HepG2 (cell line): ENCODE data around the gene DCN. TPM values are rescaled to one million over a fixed set of nuclear protein-coding genes. Genes with fewer than 3 reads are reported as not detected.

ENCODE experiments used
- ATAC-seq: fragments of 200-7000 bp; cut with Tn5 transposase; 3 replicates; pipeline ENCODE4 v1.9.1; 2020; ENCODE audit warnings: mild to moderate bottlenecking, moderate library complexity
- BruUV-seq: library from RNA; stranded (reverse); fragments of 400-500 nt; replicated peaks from 2 replicates; lab custom pipeline; 2021; lab: Mats Ljungman, UMichigan
- CTCF ChIA-PET: fragments of 300-600 bp; formaldehyde crosslinking; extraction: SDS; loops from one replicate; lab custom pipeline; 2021; ENCODE audit warnings: low total read pairs, inconsistent platforms, low intra/inter-chr PET ratio; lab: Yijun Ruan, JAX
- POLR2A ChIA-PET: fragments of 350-600 bp; sonication (Branson Sonifier 250); formaldehyde crosslinking; loops from one replicate; lab custom pipeline; 2020; ENCODE audit warnings: antibody characterized with exemption, inconsistent platforms; lab: Yijun Ruan, JAX
- DNase-seq: peaks from one replicate; pipeline ENCODE4 v3.0.0-alpha.2; 2015; ENCODE audit warnings: low spot score
- FAIRE-seq: peaks from 3 replicates; lab custom pipeline; 2011; peaks lifted over from hg19 to GRCh38; lab: Jason Lieb, UNC
- H2AFZ ChIP-seq: one replicate; pipeline ENCODE4 v1.6.1; 2011; ENCODE audit warnings: low read length, inconsistent platforms
- H3K27ac ChIP-seq: fragments of 300-600 bp; 3 replicates; pipeline ENCODE4 v1.8.0; 2011; ENCODE audit warnings: mixed run types, mild to moderate bottlenecking, mixed read lengths, low read length, inconsistent platforms; ENCODE audit not compliant: insufficient read depth; ENCODE audit errors: extremely low read length
- H3K27me3 ChIP-seq, 2 experiments: fragments of 200-600 bp in 1 of 2; 2 replicates in 1 of 2; 3 replicates in 1 of 2; pipeline versions ENCODE4 v1.6.0 to v1.8.0; 2011; ENCODE audit warnings: low read length in 2 of 2, mild to moderate bottlenecking in 2 of 2, moderate library complexity in 2 of 2, inconsistent platforms in 1 of 2; ENCODE audit not compliant: insufficient read depth in 2 of 2, control insufficient read depth in 1 of 2
- H3K36me3 ChIP-seq, 2 experiments: fragments of 200-600 bp in 1 of 2; replicated peaks in 1 of 2; 2 replicates in 1 of 2; 3 replicates in 1 of 2; pipeline versions ENCODE4 v1.5.1 to v1.8.0; 2011; ENCODE audit warnings: low read length in 2 of 2, inconsistent platforms in 1 of 2; ENCODE audit not compliant: insufficient read depth in 2 of 2, control insufficient read depth in 1 of 2
- H3K4me1 ChIP-seq: 2 replicates; pipeline ENCODE4 v1.5.1; 2012; ENCODE audit warnings: low read length, inconsistent platforms; ENCODE audit not compliant: insufficient read depth
- H3K4me2 ChIP-seq: 2 replicates; pipeline ENCODE4 v1.6.0; 2011; ENCODE audit warnings: low read depth, low read length, inconsistent platforms
- H3K4me3 ChIP-seq, 3 experiments: fragments of 200-600 bp in 1 of 3; sonication (generic), shearing (Covaris generic) in 1 of 3; replicated peaks in 1 of 3; 2 replicates each; pipeline ENCODE4 v1.5.1; 2011 to 2016; ENCODE audit warnings: low read length in 3 of 3, inconsistent platforms in 2 of 3, low read depth in 2 of 3, mild to moderate bottlenecking in 2 of 3, control low read depth in 1 of 3, mixed read lengths in 1 of 3; ENCODE audit not compliant: insufficient read depth in 1 of 3
- H3K79me2 ChIP-seq: one replicate; pipeline ENCODE4 v1.6.1; 2011; ENCODE audit warnings: low read length, inconsistent platforms; ENCODE audit not compliant: insufficient read depth
- H3K9ac ChIP-seq: 2 replicates; pipeline ENCODE4 v1.6.0; 2011; ENCODE audit warnings: mild to moderate bottlenecking, low read depth, low read length, inconsistent platforms; ENCODE audit not compliant: insufficient read depth
- H3K9me3 ChIP-seq: 2 replicates; pipeline ENCODE4 v1.5.1; 2012; ENCODE audit warnings: mild to moderate bottlenecking, low read length
- H4K20me1 ChIP-seq: 2 replicates; pipeline ENCODE4 v1.6.0; 2011; ENCODE audit warnings: inconsistent platforms, mild to moderate bottlenecking, low read length, moderate library complexity; ENCODE audit not compliant: insufficient read depth
- ESRRA ChIP-seq: sonication (generic); formaldehyde crosslinking; IDR thresholded peaks from 2 replicates; pipeline ENCODE4 v1.5.1; 2020; ENCODE audit warnings: mild to moderate bottlenecking, low read depth, missing genetic modification reagents
- IRX3 ChIP-seq: sonication (generic); formaldehyde crosslinking; IDR thresholded peaks from 2 replicates; pipeline ENCODE4 v1.8.1; 2023; ENCODE audit warnings: mild to moderate bottlenecking, low read depth, missing genetic modification reagents, borderline replicate concordance
- MIER2 ChIP-seq: IDR thresholded peaks from 2 replicates; pipeline ENCODE4 v1.6.1; 2016; ENCODE audit warnings: missing biosample characterization, missing genetic modification reagents
- SRF ChIP-seq: IDR thresholded peaks from 2 replicates; pipeline ENCODE4 v1.6.1; 2011; ENCODE audit warnings: mild to moderate bottlenecking, low read depth, low read length, moderate library complexity
- TOE1 ChIP-seq: sonication (generic); formaldehyde crosslinking; IDR thresholded peaks from 2 replicates; pipeline ENCODE4 v1.4.0; 2020; ENCODE audit warnings: mild to moderate bottlenecking, missing genetic modification reagents
- TP53 ChIP-seq: sonication (generic); formaldehyde crosslinking; conservative IDR thresholded peaks from 2 replicates; pipeline ENCODE4 v1.4.0; 2020; ENCODE audit warnings: missing genetic modification reagents
- ZFYVE20 ChIP-seq: sonication (generic); formaldehyde crosslinking; IDR thresholded peaks from 2 replicates; pipeline ENCODE4 v1.8.0; 2023; ENCODE audit warnings: low read depth, mild to moderate bottlenecking, moderate library complexity, missing genetic modification reagents, borderline replicate concordance
- ZNF335 ChIP-seq: sonication (generic); formaldehyde crosslinking; IDR thresholded peaks from 2 replicates; pipeline ENCODE4 v1.4.0; 2020; ENCODE audit warnings: missing genetic modification reagents
- ZNF75D ChIP-seq: sonication (generic); formaldehyde crosslinking; IDR thresholded peaks from 2 replicates; pipeline ENCODE4 v1.8.1; 2023; ENCODE audit warnings: missing genetic modification reagents, mild to moderate bottlenecking, borderline replicate concordance
- WGBS: methylation state at CpG from one replicate; pipeline ENCODE4 v1.1.6; 2017; ENCODE audit warnings: low lambda C conversion rate; 5-methylcytosine and 5-hydroxymethylcytosine counted together
- in situ Hi-C: cut with HindIII; loops from 2 replicates; pipeline ENCODE4 v1.10.0; 2017; ENCODE audit warnings: low pct_unique_long_range_greater_than_20kb; ENCODE audit not compliant: extremely low pct_ligation_motif_present
- intact Hi-C: fragments of 100-400 bp; cut with micrococcal nuclease; formaldehyde crosslinking; loops from one replicate; pipeline ENCODE4 v1.10.0; 2022; ENCODE audit not compliant: unreplicated experiment
- polyA plus RNA-seq, 8 experiments: library from polyadenylated mRNA; depleted of rRNA in 3 of 8; stranded (reverse) in 7 of 8; unstranded in 1 of 8; fragments of >200 nt; fragmentation: Illumina TruSeq in 4 of 8; extraction: Trizol in 4 of 8; gene quantifications; 2 replicates each; pipeline versions ENCODE4 v1.2.1 to v1.2.3, GENCODE V29; 2011 to 2016; ENCODE audit warnings: low read depth in 4 of 8, missing spikeins in 1 of 8, mixed read lengths in 1 of 8; ENCODE audit not compliant: insufficient read depth in 1 of 8
- total RNA-seq, 5 experiments: library from RNA; depleted of rRNA; stranded (reverse); fragments of >200 nt; fragmentation: Illumina TruSeq; extraction: Trizol; gene quantifications; 2 replicates each; pipeline ENCODE4 v1.2.3, GENCODE V29; 2016; ENCODE audit warnings: low read depth in 1 of 5
- TF ChIP-seq, protein P1 (sequence below): sonication (generic); formaldehyde crosslinking; conservative IDR thresholded peaks from 2 replicates; pipeline ENCODE4 v1.8.0; 2022; ENCODE audit warnings: low read depth, missing genetic modification reagents
- TF ChIP-seq, protein P2 (sequence below): sonication (generic); formaldehyde crosslinking; IDR thresholded peaks from one replicate; pipeline ENCODE4 v1.5.1; 2020; ENCODE audit warnings: mild to moderate bottlenecking, missing genetic modification reagents; ENCODE audit errors: not compliant biosample characterization

The DCN gene
- total and polyA plus RNA-seq, 2 of the 13 experiments (the other 11 are each of a cell fraction or from before 2014, with no cell fraction given), result not detected

- ChIA-PET CTCF (no interaction called here), POLR2A (no interaction called here)
- Histone ChIP-seq H3K9me3 (no peaks in the 10 kb centered on the region), H3K9ac (no peak overlapping the region), H3K4me1 (no peaks in the 10 kb centered on the region), H3K36me3 (no peaks in the 10 kb centered on the region), H3K27ac (no peak overlapping the region), H3K27me3 (no peaks in the 10 kb centered on the region), H3K79me2 (no peaks in the 10 kb centered on the region), H3K4me2 (no peak overlapping the region), H3K4me3 (no peak overlapping the region), H4K20me1 (no peaks in the 10 kb centered on the region), H2AFZ (no peak overlapping the region)
- DNase-seq (no peak), FAIRE-seq (no peak), ATAC-seq (no peak)
- in situ Hi-C loops, result no loop called here
- BruUV-seq, result no TSS peak
- intact Hi-C loops, result no loop called here
- 0% methylated on average over 2 of the region's 2 CpGs for whole genome bisulfite sequencing
- TF ChIP-seq IRX3 (CRISPR knock-in tag) (no peak), ZFYVE20 (no peak), ESRRA (CRISPR knock-in tag) (no peak), ZNF335 (CRISPR knock-in tag) (no peak), TOE1 (CRISPR knock-in tag) (no peak), SRF (no peak), ZNF75D (CRISPR knock-in tag) (no peak), MIER2 (CRISPR knock-in tag) (no peak), TP53 (CRISPR knock-in tag) (no peak)
- TF ChIP-seq, protein P1, sequence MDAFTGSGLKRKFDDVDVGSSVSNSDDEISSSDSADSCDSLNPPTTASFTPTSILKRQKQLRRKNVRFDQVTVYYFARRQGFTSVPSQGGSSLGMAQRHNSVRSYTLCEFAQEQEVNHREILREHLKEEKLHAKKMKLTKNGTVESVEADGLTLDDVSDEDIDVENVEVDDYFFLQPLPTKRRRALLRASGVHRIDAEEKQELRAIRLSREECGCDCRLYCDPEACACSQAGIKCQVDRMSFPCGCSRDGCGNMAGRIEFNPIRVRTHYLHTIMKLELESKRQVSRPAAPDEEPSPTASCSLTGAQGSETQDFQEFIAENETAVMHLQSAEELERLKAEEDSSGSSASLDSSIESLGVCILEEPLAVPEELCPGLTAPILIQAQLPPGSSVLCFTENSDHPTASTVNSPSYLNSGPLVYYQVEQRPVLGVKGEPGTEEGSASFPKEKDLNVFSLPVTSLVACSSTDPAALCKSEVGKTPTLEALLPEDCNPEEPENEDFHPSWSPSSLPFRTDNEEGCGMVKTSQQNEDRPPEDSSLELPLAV (CRISPR knock-in tag), result no peak
- TF ChIP-seq, protein P2, sequence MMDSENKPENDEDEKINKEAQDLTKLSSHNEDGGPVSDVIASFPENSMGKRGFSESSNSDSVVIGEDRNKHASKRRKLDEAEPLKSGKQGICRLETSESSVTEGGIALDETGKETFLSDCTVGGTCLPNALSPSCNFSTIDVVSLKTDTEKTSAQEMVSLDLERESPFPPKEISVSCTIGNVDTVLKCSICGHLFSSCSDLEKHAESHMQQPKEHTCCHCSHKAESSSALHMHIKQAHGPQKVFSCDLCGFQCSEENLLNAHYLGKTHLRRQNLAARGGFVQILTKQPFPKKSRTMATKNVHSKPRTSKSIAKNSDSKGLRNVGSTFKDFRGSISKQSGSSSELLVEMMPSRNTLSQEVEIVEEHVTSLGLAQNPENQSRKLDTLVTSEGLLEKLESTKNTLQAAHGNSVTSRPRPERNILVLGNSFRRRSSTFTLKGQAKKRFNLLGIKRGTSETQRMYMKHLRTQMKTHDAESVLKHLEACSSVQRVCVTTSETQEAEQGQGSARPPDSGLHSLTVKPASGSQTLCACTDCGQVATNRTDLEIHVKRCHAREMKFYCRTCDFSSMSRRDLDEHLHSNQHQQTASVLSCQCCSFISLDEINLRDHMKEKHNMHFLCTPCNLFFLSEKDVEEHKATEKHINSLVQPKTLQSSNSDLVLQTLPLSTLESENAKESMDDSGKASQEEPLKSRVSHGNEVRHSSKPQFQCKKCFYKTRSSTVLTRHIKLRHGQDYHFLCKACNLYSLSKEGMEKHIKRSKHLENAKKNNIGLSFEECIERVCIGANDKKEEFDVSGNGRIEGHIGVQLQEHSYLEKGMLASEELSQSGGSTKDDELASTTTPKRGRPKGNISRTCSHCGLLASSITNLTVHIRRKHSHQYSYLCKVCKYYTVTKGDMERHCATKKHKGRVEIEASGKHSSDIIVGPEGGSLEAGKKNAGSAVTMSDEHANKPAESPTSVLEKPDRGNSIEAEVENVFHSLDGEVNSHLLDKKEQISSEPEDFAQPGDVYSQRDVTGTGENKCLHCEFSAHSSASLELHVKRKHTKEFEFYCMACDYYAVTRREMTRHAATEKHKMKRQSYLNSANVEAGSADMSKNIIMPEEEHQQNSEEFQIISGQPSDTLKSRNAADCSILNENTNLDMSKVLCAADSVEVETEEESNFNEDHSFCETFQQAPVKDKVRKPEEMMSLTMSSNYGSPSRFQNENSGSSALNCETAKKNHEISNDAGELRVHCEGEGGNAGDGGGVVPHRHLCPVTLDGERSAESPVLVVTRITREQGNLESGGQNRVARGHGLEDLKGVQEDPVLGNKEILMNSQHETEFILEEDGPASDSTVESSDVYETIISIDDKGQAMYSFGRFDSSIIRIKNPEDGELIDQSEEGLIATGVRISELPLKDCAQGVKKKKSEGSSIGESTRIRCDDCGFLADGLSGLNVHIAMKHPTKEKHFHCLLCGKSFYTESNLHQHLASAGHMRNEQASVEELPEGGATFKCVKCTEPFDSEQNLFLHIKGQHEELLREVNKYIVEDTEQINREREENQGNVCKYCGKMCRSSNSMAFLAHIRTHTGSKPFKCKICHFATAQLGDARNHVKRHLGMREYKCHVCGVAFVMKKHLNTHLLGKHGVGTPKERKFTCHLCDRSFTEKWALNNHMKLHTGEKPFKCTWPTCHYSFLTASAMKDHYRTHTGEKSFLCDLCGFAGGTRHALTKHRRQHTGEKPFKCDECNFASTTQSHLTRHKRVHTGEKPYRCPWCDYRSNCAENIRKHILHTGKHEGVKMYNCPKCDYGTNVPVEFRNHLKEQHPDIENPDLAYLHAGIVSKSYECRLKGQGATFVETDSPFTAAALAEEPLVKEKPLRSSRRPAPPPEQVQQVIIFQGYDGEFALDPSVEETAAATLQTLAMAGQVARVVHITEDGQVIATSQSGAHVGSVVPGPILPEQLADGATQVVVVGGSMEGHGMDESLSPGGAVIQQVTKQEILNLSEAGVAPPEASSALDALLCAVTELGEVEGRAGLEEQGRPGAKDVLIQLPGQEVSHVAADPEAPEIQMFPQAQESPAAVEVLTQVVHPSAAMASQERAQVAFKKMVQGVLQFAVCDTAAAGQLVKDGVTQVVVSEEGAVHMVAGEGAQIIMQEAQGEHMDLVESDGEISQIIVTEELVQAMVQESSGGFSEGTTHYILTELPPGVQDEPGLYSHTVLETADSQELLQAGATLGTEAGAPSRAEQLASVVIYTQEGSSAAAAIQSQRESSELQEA (CRISPR knock-in tag), result no peak
These were observed 3.5 kb upstream of the DCN start for GRCh38 chr12:91186156-91186555.
